Liver (tissue), 9 donors: Measurements from ENCODE around the gene SLC38A11. TPM values are rescaled to one million over a fixed set of nuclear protein-coding genes. Genes with fewer than 3 reads are reported as not detected.

Experiments used
- DNase-seq: peaks from one replicate; pipeline ENCODE4 v3.0.0-alpha.2; 2017; ENCODE audit warnings: low spot score
- H3K27ac ChIP-seq, 2 donors: one replicate each; pipeline ENCODE4 v1.7.0; 2013; ENCODE audit warnings: inconsistent platforms in 2 of 2, low read length in 2 of 2, control low read depth in 1 of 2, low read depth in 1 of 2, mild to moderate bottlenecking in 1 of 2
- H3K27me3 ChIP-seq, 4 donors: one replicate each; pipeline versions ENCODE4 v1.6.1 to v1.7.0; 2013; ENCODE audit warnings: low read length in 3 of 4, inconsistent platforms in 1 of 4, mild to moderate bottlenecking in 1 of 4, moderate library complexity in 1 of 4; ENCODE audit not compliant: control insufficient read depth in 4 of 4, insufficient read depth in 4 of 4
- H3K36me3 ChIP-seq, 4 donors: one replicate each; pipeline versions ENCODE4 v1.6.1 to v1.7.0; 2013; ENCODE audit warnings: low read length in 3 of 4, mild to moderate bottlenecking in 3 of 4, low read depth in 1 of 4, moderate library complexity in 1 of 4; ENCODE audit not compliant: control insufficient read depth in 4 of 4, insufficient read depth in 3 of 4
- H3K4me1 ChIP-seq, 4 donors: one replicate each; pipeline versions ENCODE4 v1.6.1 to v1.7.0; 2013; ENCODE audit warnings: low read length in 3 of 4, mild to moderate bottlenecking in 3 of 4, moderate library complexity in 1 of 4; ENCODE audit not compliant: control insufficient read depth in 4 of 4, insufficient read depth in 4 of 4
- H3K4me3 ChIP-seq, 3 donors: one replicate each; pipeline versions ENCODE4 v1.6.1 to v1.7.0; 2013; ENCODE audit warnings: low read length in 3 of 3, control low read depth in 1 of 3, low read depth in 1 of 3, mild to moderate bottlenecking in 1 of 3
- H3K9ac ChIP-seq, 2 donors: one replicate each; pipeline ENCODE4 v1.7.0; 2013; ENCODE audit warnings: low read length in 2 of 2, mild to moderate bottlenecking in 2 of 2, moderate library complexity in 2 of 2, control low read depth in 1 of 2, low read depth in 1 of 2
- H3K9me3 ChIP-seq, 4 donors: one replicate each; pipeline versions ENCODE4 v1.6.1 to v1.7.0; 2013; ENCODE audit warnings: low read length in 3 of 4; ENCODE audit not compliant: control insufficient read depth in 4 of 4
- ATF3 ChIP-seq: IDR thresholded peaks from 2 replicates; pipeline ENCODE4 v1.6.1; 2016; ENCODE audit warnings: antibody characterized with exemption
- CTCF ChIP-seq: fragments of 150-350 bp; IDR thresholded peaks from 2 replicates; pipeline ENCODE4 v1.5.1; 2017; ENCODE audit warnings: improper control_type of control experiment, low read depth, low read length; ENCODE audit not compliant: missing input control
- EGR1 ChIP-seq, 2 donors: IDR thresholded peaks; 2 replicates each; pipeline ENCODE4 v1.6.1; 2016 to 2018; ENCODE audit warnings: antibody characterized with exemption in 2 of 2, low read depth in 2 of 2
- FOXA1 ChIP-seq: IDR thresholded peaks from 2 replicates; pipeline ENCODE4 v1.6.1; 2016; ENCODE audit warnings: antibody characterized with exemption
- FOXA2 ChIP-seq: IDR thresholded peaks from 2 replicates; pipeline ENCODE4 v1.6.1; 2016; ENCODE audit warnings: antibody characterized with exemption
- GABPA ChIP-seq, 2 donors: IDR thresholded peaks in 1 of 2; conservative IDR thresholded peaks in 1 of 2; 2 replicates each; pipeline ENCODE4 v1.6.1; 2016; ENCODE audit warnings: antibody characterized with exemption in 2 of 2, mild to moderate bottlenecking in 1 of 2, moderate library complexity in 1 of 2
- HNF4A ChIP-seq, 2 donors: conservative IDR thresholded peaks; 2 replicates each; pipeline ENCODE4 v1.6.1; 2016; ENCODE audit warnings: antibody characterized with exemption in 2 of 2, mild to moderate bottlenecking in 2 of 2
- HNF4G ChIP-seq: IDR thresholded peaks from 2 replicates; pipeline ENCODE4 v1.6.1; 2016; ENCODE audit warnings: antibody characterized with exemption
- JUND ChIP-seq, 2 donors: IDR thresholded peaks; 2 replicates each; pipeline ENCODE4 v1.6.1; 2016; ENCODE audit warnings: antibody characterized with exemption in 2 of 2
- MAX ChIP-seq: IDR thresholded peaks from 2 replicates; pipeline ENCODE4 v1.6.1; 2016; ENCODE audit warnings: antibody characterized with exemption
- NR2F2 ChIP-seq: IDR thresholded peaks from 2 replicates; pipeline ENCODE4 v1.6.1; 2016; ENCODE audit warnings: antibody characterized with exemption
- RAD21 ChIP-seq, 2 donors: IDR thresholded peaks; 2 replicates each; pipeline ENCODE4 v1.6.1; 2016; ENCODE audit warnings: antibody characterized with exemption in 2 of 2, mild to moderate bottlenecking in 2 of 2
- REST ChIP-seq: IDR thresholded peaks from 2 replicates; pipeline ENCODE4 v1.6.1; 2016; ENCODE audit warnings: antibody characterized with exemption, mild to moderate bottlenecking
- RXRA ChIP-seq, 2 donors: IDR thresholded peaks; 2 replicates each; pipeline ENCODE4 v1.6.1; 2017 to 2018; ENCODE audit warnings: antibody characterized with exemption in 2 of 2, mild to moderate bottlenecking in 1 of 2
- SP1 ChIP-seq: IDR thresholded peaks from 2 replicates; pipeline ENCODE4 v1.6.1; 2018; ENCODE audit warnings: antibody characterized with exemption, mild to moderate bottlenecking
- TAF1 ChIP-seq: conservative IDR thresholded peaks from 2 replicates; pipeline ENCODE4 v1.6.1; 2016; ENCODE audit warnings: antibody characterized with exemption, mild to moderate bottlenecking
- YY1 ChIP-seq: IDR thresholded peaks from 2 replicates; pipeline ENCODE4 v1.6.1; 2016; ENCODE audit warnings: antibody characterized with exemption, mild to moderate bottlenecking
- ZBTB33 ChIP-seq: IDR thresholded peaks from 2 replicates; pipeline ENCODE4 v1.6.1; 2016; ENCODE audit warnings: antibody characterized with exemption
- WGBS: extraction: QIAGEN DNeasy Blood & Tissue Kit; methylation state at CpG from one replicate; pipeline ENCODE4 v1.1.7; 2013; 5-methylcytosine and 5-hydroxymethylcytosine counted together
- polyA plus RNA-seq, 2 donors: library from polyadenylated mRNA; stranded (reverse) in 1 of 2; unstranded in 1 of 2; fragments of 200-250 nt in 1 of 2; fragments of >200 nt in 1 of 2; fragmentation: Nextera tagmentation in 1 of 2; extraction: Ambion mirVana in 1 of 2; gene quantifications; one replicate each; pipeline versions ENCODE4 v1.2.1 to v1.2.3, GENCODE V29; 2013 to 2015
- total RNA-seq, 2 donors: library from RNA; depleted of rRNA; stranded (reverse); fragments of >200 nt; gene quantifications; one replicate each; pipeline ENCODE4 v1.2.3, GENCODE V29; 2014
- donor health status: healthy.
- donor health status: healthy.
- donor health status: healthy.
- donor health status: healthy.
- donor health status: healthy.

The SLC38A11 gene
- total and polyA plus RNA-seq, 4 donors = 0.54 to 3.3 (median 2.3) TPM

GRCh38 chr2:164899121-164899520 is 56.2 kb downstream of the SLC38A11 start:
- WGBS = 99% methylated on average over 1 of the region's 1 CpG

More at GRCh38 chr2:164899121-164899520, 56.2 kb downstream of the SLC38A11 start:
- Histone ChIP-seq H3K36me3 (no peaks in the 10 kb centered on the region), H3K27ac (no peak overlapping the region), H3K9ac (no peak overlapping the region), H3K27me3 (no peaks in the 10 kb centered on the region), H3K4me1 (peaks cover 0 to 5% (median 2%) of the 10 kb centered on the region in 4 donors), H3K9me3 (no peaks in the 10 kb centered on the region), H3K4me3 (no peak overlapping the region)
- no peak for TF ChIP-seq NR2F2
- TF ChIP-seq ZBTB33 = no peak
- no peak for TF ChIP-seq ATF3
- TF ChIP-seq JUND (IDR thresholded peaks at IDR 0.05) = no peak
- TF ChIP-seq HNF4A (conservative IDR thresholded peaks at IDR 0.05) = no peak
- TF ChIP-seq FOXA2 = no peak
- TF ChIP-seq FOXA1 = no peak
- TF ChIP-seq HNF4G = no peak
- no peak for TF ChIP-seq SP1
- TF ChIP-seq GABPA (IDR thresholded peaks at IDR 0.05 in 1 of 2, conservative IDR thresholded peaks at IDR 0.05 in 1 of 2) = no peak
- TF ChIP-seq EGR1 (IDR thresholded peaks at IDR 0.05; ENCODE audit: low read depth in 2 of 2) = no peak
- TF ChIP-seq REST = no peak
- TF ChIP-seq YY1 = no peak
- no peak for TF ChIP-seq RAD21 (IDR thresholded peaks at IDR 0.05)
- TF ChIP-seq CTCF = no peak
- TF ChIP-seq RXRA (IDR thresholded peaks at IDR 0.05) = no peak
- no peak for TF ChIP-seq MAX
- no peak for TF ChIP-seq TAF1
- DNase-seq = no peak
